HTR-8/SVneo (cell line): Measurements from ENCODE around the gene SMIM28.
"Not testable (repeated sequence)": the region's sequence is repeated elsewhere in the genome, so short reads cannot be mapped to it uniquely, and the experiment has no call there.

ENCODE experiments used
- DNase-seq: peaks from one replicate; pipeline ENCODE4 v3.0.0; 2011; ENCODE audit warnings: low spot score, mixed read lengths; ENCODE audit not compliant: insufficient read length
- FAIRE-seq: peaks from 2 replicates; lab custom pipeline; 2011; peaks lifted over from hg19 to GRCh38; lab: Jason Lieb, UNC

Gene SMIM28

GRCh38 chr6:138377844-138378243 is at the start of gene SMIM28:
Gene SMIM28, plus strand, starts transcription at chr6:138377905. Its CDS starts 168 bp downstream, at chr6:138378073.
- no peak for FAIRE-seq
- DNase-seq: no peak

- no peak for FAIRE-seq
- DNase-seq: no peak
These were observed 49.5 kb upstream of the SMIM28 start for GRCh38 chr6:138328210-138328609.

- FAIRE-seq (no peak), DNase-seq (no peak)
These were observed 46.9 kb upstream of the SMIM28 start for GRCh38 chr6:138330763-138331162.

- FAIRE-seq: no peak
These were observed 46.3 kb upstream of the SMIM28 start for GRCh38 chr6:138331444-138331843.

GRCh38 chr6:138331984-138332383 is 45.7 kb upstream of the SMIM28 start:
- DNase-seq (no peak), FAIRE-seq (no peak)

More at GRCh38 chr6:138331444-138331843, 46.3 kb upstream of the SMIM28 start:
- DNase-seq: no peak

- DNase-seq (no peak), FAIRE-seq (no peak)
These were observed 43.7 kb upstream of the SMIM28 start for GRCh38 chr6:138334000-138334399.

GRCh38 chr6:138334963-138335362 is 42.7 kb upstream of the SMIM28 start:
- DNase-seq (no peak), FAIRE-seq (no peak)

- no peak for DNase-seq
- FAIRE-seq: no peak
These were observed 41.5 kb upstream of the SMIM28 start for GRCh38 chr6:138336221-138336620.

GRCh38 chr6:138337076-138337475 is 40.6 kb upstream of the SMIM28 start:
- no peak for DNase-seq
- no peak for FAIRE-seq

GRCh38 chr6:138339024-138339423 is 38.7 kb upstream of the SMIM28 start:
- DNase-seq (no peak), FAIRE-seq (no peak)

GRCh38 chr6:138341176-138341575 is 36.5 kb upstream of the SMIM28 start:
- DNase-seq (no peak), FAIRE-seq (no peak)

GRCh38 chr6:138343112-138343511 is 34.6 kb upstream of the SMIM28 start:
- FAIRE-seq: no peak

GRCh38 chr6:138345565-138346285 is 32.0 kb upstream of the SMIM28 start:
- DNase-seq (no peak), FAIRE-seq (no peak)

More at GRCh38 chr6:138343112-138343511, 34.6 kb upstream of the SMIM28 start:
- DNase-seq: no peak

GRCh38 chr6:138346302-138347195 is 31.2 kb upstream of the SMIM28 start:
- DNase-seq (no peak), FAIRE-seq (no peak)

- FAIRE-seq (no peak), DNase-seq (no peak)
These were observed 29.8 kb upstream of the SMIM28 start for GRCh38 chr6:138347864-138348263.

GRCh38 chr6:138349891-138350290 is 27.8 kb upstream of the SMIM28 start:
- FAIRE-seq (no peak), DNase-seq (no peak)

GRCh38 chr6:138357928-138358327 is 19.8 kb upstream of the SMIM28 start:
- no peak for DNase-seq

GRCh38 chr6:138368684-138369083 is 9.0 kb upstream of the SMIM28 start:
- FAIRE-seq, DNase-seq: not testable (repeated sequence)

More at GRCh38 chr6:138357928-138358327, 19.8 kb upstream of the SMIM28 start:
- no peak for FAIRE-seq

- FAIRE-seq (no peak), DNase-seq (no peak)
These were observed 6.9 kb upstream of the SMIM28 start for GRCh38 chr6:138370631-138371451.

GRCh38 chr6:138371452-138371711 is 6.3 kb upstream of the SMIM28 start:
- DNase-seq (no peak), FAIRE-seq (no peak)

- no peak for FAIRE-seq
- peak; percentile 6 for DNase-seq
These were observed 6.0 kb upstream of the SMIM28 start for GRCh38 chr6:138371720-138372119.
